Smooth muscle cell (in vitro differentiated cells): ENCODE measurements around the gene TMEM212. TPM values are rescaled to one million over a fixed set of nuclear protein-coding genes. Genes with fewer than 3 reads are reported as not detected.
A peak's percentile ranks its signal among the peaks of the same experiment; 100 is the strongest.

Source experiments
- DNase-seq: peaks from one replicate; lab custom pipeline; 2025; ENCODE audit not compliant: unreplicated experiment; lab: John Stamatoyannopoulos, UW
- H2AFZ ChIP-seq: fragments of 200-600 bp; sonication (generic); 2 replicates; pipeline ENCODE4 v1.6.0; 2016; ENCODE audit warnings: antibody characterized with exemption, low read depth, mild to moderate bottlenecking
- H3F3A ChIP-seq: fragments of 200-600 bp; sonication (generic); 2 replicates; pipeline ENCODE4 v1.6.0; 2017; ENCODE audit warnings: antibody characterized with exemption, low read depth
- H3K27ac ChIP-seq: fragments of 200-600 bp; sonication (generic); 2 replicates; pipeline ENCODE4 v1.5.1; 2016; ENCODE audit warnings: low read depth, mild to moderate bottlenecking
- H3K27me3 ChIP-seq: fragments of 200-600 bp; sonication (generic); 2 replicates; pipeline ENCODE4 v1.6.1; 2016; ENCODE audit warnings: low read depth, mild to moderate bottlenecking
- H3K36me3 ChIP-seq: fragments of 200-600 bp; sonication (generic); 2 replicates; pipeline ENCODE4 v1.5.1; 2016; ENCODE audit warnings: low read depth
- H3K4me1 ChIP-seq: fragments of 200-600 bp; sonication (generic); 2 replicates; pipeline ENCODE4 v1.5.1; 2016; ENCODE audit warnings: low read depth
- H3K4me2 ChIP-seq: fragments of 200-600 bp; sonication (generic); 2 replicates; pipeline ENCODE4 v1.6.0; 2016; ENCODE audit warnings: mild to moderate bottlenecking
- H3K4me3 ChIP-seq: fragments of 200-600 bp; sonication (generic); 2 replicates; pipeline ENCODE4 v1.5.1; 2016; ENCODE audit warnings: mild to moderate bottlenecking
- H3K79me2 ChIP-seq: fragments of 200-600 bp; sonication (generic); 2 replicates; pipeline ENCODE4 v1.6.0; 2016; ENCODE audit warnings: low read depth, mild to moderate bottlenecking
- H3K9ac ChIP-seq: fragments of 200-600 bp; sonication (generic); 2 replicates; pipeline ENCODE4 v1.6.0; 2016; ENCODE audit warnings: low read depth
- H3K9me3 ChIP-seq: fragments of 200-600 bp; sonication (generic); replicated peaks from 2 replicates; pipeline ENCODE4 v1.5.1; 2016; ENCODE audit warnings: low read depth
- H4K20me1 ChIP-seq: fragments of 200-600 bp; sonication (generic); 2 replicates; pipeline ENCODE4 v1.6.0; 2016; ENCODE audit warnings: low read depth
- CTCF ChIP-seq: fragments of 200-600 bp; sonication (generic); IDR thresholded peaks from 2 replicates; pipeline ENCODE4 v1.5.1; 2017; ENCODE audit warnings: borderline replicate concordance, mild to moderate bottlenecking, antibody characterized with exemption; ENCODE audit not compliant: insufficient read depth, poor library complexity, severe bottlenecking
- WGBS: methylation state at CpG from one replicate; pipeline ENCODE4 v1.1.7; 2016; ENCODE audit warnings: low lambda C conversion rate; 5-methylcytosine and 5-hydroxymethylcytosine counted together
- polyA plus RNA-seq: library from polyadenylated mRNA; unstranded; fragments of >200 nt; fragmentation: Nextera tagmentation; extraction: Ambion mirVana; gene quantifications from 2 replicates; pipeline ENCODE4 v1.2.1, GENCODE V29; 2016
- total RNA-seq: library from RNA; depleted of rRNA; stranded (reverse); fragments of >200 nt; gene quantifications from 2 replicates; pipeline ENCODE4 v1.2.3, GENCODE V29; 2014

TMEM212 gene
- total and polyA plus RNA-seq, 2 experiments from 2014 or later: not detected

DNA sequence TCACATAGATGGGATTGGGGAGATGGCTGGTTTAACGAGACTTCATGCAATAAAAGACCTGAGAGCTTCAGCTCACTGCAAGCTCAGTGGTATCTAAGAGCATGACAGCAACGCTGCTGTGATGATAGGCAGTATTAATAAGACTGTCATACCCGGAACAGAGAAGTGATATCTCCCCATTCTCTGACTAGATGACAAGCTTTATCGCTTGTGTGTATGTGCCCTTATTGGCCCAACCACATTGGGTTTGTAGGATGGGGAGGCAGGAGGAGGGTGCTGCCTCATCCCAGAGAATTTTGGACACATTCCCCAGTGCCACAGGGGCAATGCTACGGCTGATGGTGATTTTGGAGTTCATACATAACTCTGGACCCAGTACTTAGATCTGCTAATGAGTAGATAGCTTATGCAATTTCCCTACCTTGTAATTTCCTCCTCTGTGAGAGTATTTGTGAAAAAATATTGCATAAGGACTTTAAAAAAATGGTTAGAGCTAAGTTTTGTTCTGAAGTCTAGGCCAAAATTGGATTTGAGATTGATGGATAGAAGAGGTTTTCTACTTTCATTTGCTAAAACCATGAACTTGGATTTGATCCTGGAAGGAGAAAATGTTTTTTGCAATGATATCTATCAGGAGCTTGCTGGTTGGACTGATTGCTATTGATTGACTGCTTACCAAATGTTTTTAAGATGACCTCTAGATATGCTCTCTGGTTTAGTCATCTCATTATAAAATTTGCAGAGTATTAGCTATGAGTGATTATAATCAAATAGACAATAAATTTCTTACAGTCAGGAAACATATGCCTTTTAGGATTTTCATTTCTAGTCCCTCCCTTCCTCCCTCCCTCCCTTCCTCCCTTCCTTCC lies 14.0 kb upstream of the TMEM212 start:
- Histone ChIP-seq H3K4me3 (no peak overlapping the region), H3K36me3 (no peaks in the 10 kb centered on the region), H3K9ac (no peak overlapping the region), H3K79me2 (no peaks in the 10 kb centered on the region), H3K4me2 (no peak overlapping the region), H4K20me1 (no peaks in the 10 kb centered on the region), H3F3A (peaks cover 14% of the 10 kb centered on the region), H2AFZ (no peak overlapping the region), H3K27ac (peak overlapping the region; percentile 90), H3K27me3 (no peaks in the 10 kb centered on the region), H3K4me1 (peaks cover 11% of the 10 kb centered on the region), H3K9me3 (no peaks in the 10 kb centered on the region)
- WGBS: 51% methylated on average over 5 of the region's 5 CpGs
- no peak for TF ChIP-seq CTCF
- no peak for DNase-seq

- Histone ChIP-seq H3K9me3 (no peaks in the 10 kb centered on the region), H2AFZ (peak overlapping the region; percentile 91), H3K9ac (peak overlapping the region; percentile 38), H4K20me1 (no peaks in the 10 kb centered on the region), H3K79me2 (no peaks in the 10 kb centered on the region), H3F3A (peaks cover 15% of the 10 kb centered on the region), H3K4me2 (peak overlapping the region; percentile 69), H3K36me3 (no peaks in the 10 kb centered on the region), H3K27ac (peak overlapping the region; percentile 90), H3K27me3 (no peaks in the 10 kb centered on the region), H3K4me1 (peaks cover 20% of the 10 kb centered on the region), H3K4me3 (no peak overlapping the region)
- 29% methylated on average over 6 of the region's 6 CpGs for WGBS
- TF ChIP-seq CTCF: peak; percentile 53
- peak; percentile 16 for DNase-seq
These were observed 13.2 kb upstream of the TMEM212 start for GRCh38 chr3:171829841-171830517.

- Histone ChIP-seq H3K9ac (no peak overlapping the region), H3K79me2 (no peaks in the 10 kb centered on the region), H3K9me3 (no peaks in the 10 kb centered on the region), H4K20me1 (no peaks in the 10 kb centered on the region), H3K4me2 (peak overlapping the region; percentile 69), H3K4me3 (no peak overlapping the region), H2AFZ (peak overlapping the region; percentile 91), H3F3A (peaks cover 15% of the 10 kb centered on the region), H3K36me3 (no peaks in the 10 kb centered on the region), H3K4me1 (peaks cover 19% of the 10 kb centered on the region), H3K27me3 (no peaks in the 10 kb centered on the region), H3K27ac (peak overlapping the region; percentile 90)
- TF ChIP-seq CTCF: no peak
- no peak for DNase-seq
These were observed 12.7 kb upstream of the TMEM212 start for GRCh38 chr3:171830518-171830875.
